ENCODE results near the gene APBA3. TPM values are rescaled to one million over a fixed set of nuclear protein-coding genes. Genes with fewer than 3 reads are reported as not detected.
A peak's percentile ranks its signal among the peaks of the same experiment; 100 is the strongest.

Gene APBA3
- total RNA-seq, 1 experiment from 2014 or later: 34.0 TPM

- Histone ChIP-seq H3K27me3 (ENCODE audit: control insufficient read depth, insufficient read depth, low read length) (no peaks in the 10 kb centered on the region), H3K9me3 (ENCODE audit: control insufficient read depth, insufficient read depth, low read depth, low read length) (no peaks in the 10 kb centered on the region), H3K36me3 (ENCODE audit: control insufficient read depth, insufficient read depth, low read length) (no peaks in the 10 kb centered on the region), H3K27ac (ENCODE audit: low read length) (no peak within 1 kb of the TSS), H3K4me1 (ENCODE audit: control insufficient read depth, insufficient read depth, low read length) (peaks cover 14% of the 10 kb centered on the region), H3K4me3 (ENCODE audit: low read depth in 2 of 2, low read length in 2 of 2) (0 out of 4 replicates have a peak within 1 kb of the TSS, but pooled peaks of 1 of the 2 experiments have one; percentile 3)
- intact Hi-C loops (cut with micrococcal nuclease; ENCODE audit: unreplicated experiment): loop anchor here (5.0 kb wide), 1 partner anchor 41 kb away; no protein-coding TSS in a partner anchor
- TF ChIP-seq REST (IDR thresholded peaks at IDR 0.05; ENCODE audit: insufficient read depth in 1 of 2, low read depth in 2 of 2, low read length in 1 of 2) (no peak), POLR2AphosphoS5 (IDR thresholded peaks at IDR 0.05; ENCODE audit: low read depth, low read length) (no peak), SIN3A (IDR thresholded peaks at IDR 0.05; ENCODE audit: borderline replicate concordance, insufficient read depth, low read depth, low read length) (no peak), TCF7L2 (IDR thresholded peaks at IDR 0.05; ENCODE audit: low read depth, low read length) (no peak), CTCF (IDR thresholded peaks at IDR 0.05) (no peak)
- DNase-seq (ENCODE audit: low read depth, low spot score) (no peak), ATAC-seq (peak; percentile 44; the same call in 1 of the 2 replicates)
- ChIA-PET CTCF (interaction anchor here (0.7 kb wide), 2 partner anchors 16 to 64 kb away, joined by 3 to 6 read pairs; no protein-coding TSS in a partner anchor), POLR2A (no interaction called here)
- no TSS peak for BruUV-seq (replicated peaks)
- in situ Hi-C loops (cut with HindIII; ENCODE audit: low pct_unique_long_range_greater_than_20kb, low sequenced_read_pairs): no loop called here
Observed at GRCh38 chr19:3708207-3708931, 53.1 kb downstream of the APBA3 start, which contains the start of gene TJP3. Gene TJP3 (plus strand): TSS chr19:3708384. CDS start chr19:3728433, 20,049 bp downstream.

- no TSS peak for BruUV-seq (replicated peaks)
- intact Hi-C loops (cut with micrococcal nuclease; ENCODE audit: unreplicated experiment) (loop anchor here (5.0 kb wide), 1 partner anchor 41 kb away; no protein-coding TSS in a partner anchor), in situ Hi-C loops (cut with HindIII; ENCODE audit: low pct_unique_long_range_greater_than_20kb, low sequenced_read_pairs) (no loop called here)
- TF ChIP-seq REST (IDR thresholded peaks at IDR 0.05; ENCODE audit: insufficient read depth in 1 of 2, low read depth in 2 of 2, low read length in 1 of 2) (no peak), CTCF (IDR thresholded peaks at IDR 0.05) (no peak), SIN3A (IDR thresholded peaks at IDR 0.05; ENCODE audit: borderline replicate concordance, insufficient read depth, low read depth, low read length) (no peak), POLR2AphosphoS5 (IDR thresholded peaks at IDR 0.05; ENCODE audit: low read depth, low read length) (no peak), TCF7L2 (IDR thresholded peaks at IDR 0.05; ENCODE audit: low read depth, low read length) (no peak)
- Histone ChIP-seq H3K9me3 (ENCODE audit: control insufficient read depth, insufficient read depth, low read depth, low read length) (no peaks in the 10 kb centered on the region), H3K4me3 (ENCODE audit: low read depth in 2 of 2, low read length in 2 of 2) (no peak overlapping the region), H3K4me1 (ENCODE audit: control insufficient read depth, insufficient read depth, low read length) (peaks cover 14% of the 10 kb centered on the region), H3K27me3 (ENCODE audit: control insufficient read depth, insufficient read depth, low read length) (no peaks in the 10 kb centered on the region), H3K27ac (ENCODE audit: low read length) (no peak overlapping the region), H3K36me3 (ENCODE audit: control insufficient read depth, insufficient read depth, low read length) (no peaks in the 10 kb centered on the region)
- ATAC-seq (peak; percentile 9; the same call in 1 of the 2 replicates), DNase-seq (ENCODE audit: low read depth, low spot score) (no peak)
- CTCF ChIA-PET: no interaction called here
- POLR2A ChIA-PET: no interaction called here
Observed at GRCh38 chr19:3707868-3708206, 53.7 kb downstream of the APBA3 start.

Measured in Panc1 (cell line).